Posterior vena cava (tissue), 2 donors: ENCODE results near the gene ETV6. TPM values are rescaled to one million over a fixed set of nuclear protein-coding genes. Genes with fewer than 3 reads are reported as not detected.

ENCODE experiments used
- DNase-seq: peaks from one replicate; pipeline ENCODE4 v3.0.0-alpha.2; 2020; ENCODE audit warnings: low spot score
- intact Hi-C, 2 donors: fragments of 100-400 bp; cut with DNase I; formaldehyde crosslinking; loops; one replicate each; pipeline versions ENCODE4 v1.14.1 to v1.14.2; 2022 to 2023
- total RNA-seq, 2 donors: library from RNA; stranded (reverse); fragmentation: NEBNext Ultra II Directional; extraction: Animal tissue kit (Norgen Biotek cat#: 25700); gene quantifications; one replicate each; pipeline ENCODE4 v1.2.1, GENCODE V29; 2021
- donor health status: DM: yes; HTN: yes; CAD: no.
- donor health status: DM: yes; HTN: yes; CAD: no.

ETV6 gene
- total RNA-seq, 2 donors from 2014 or later = 60.3 to 65.7 TPM

DNA sequence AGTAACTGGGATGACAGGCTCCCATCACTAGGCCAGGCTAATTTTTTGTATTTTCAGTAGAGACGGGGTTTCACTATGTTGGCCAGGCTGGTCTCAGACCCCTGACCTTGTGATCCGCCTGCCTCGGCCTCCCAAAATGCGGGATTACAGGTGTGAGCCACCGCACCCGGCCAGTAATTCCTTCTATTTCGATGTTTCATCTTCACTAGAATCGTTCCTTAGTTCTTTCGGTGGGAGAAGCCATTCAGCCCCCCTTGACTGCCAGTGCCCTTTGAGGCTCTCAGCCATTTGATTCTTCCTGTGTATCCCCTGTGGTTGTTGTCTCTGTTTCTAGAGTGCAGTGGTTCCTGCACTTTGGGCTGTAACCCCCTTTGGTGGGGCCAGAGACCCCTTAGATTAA, 174.1 kb downstream of the ETV6 start:
- intact Hi-C loops = no loop called here
- DNase-seq = no peak

DNA sequence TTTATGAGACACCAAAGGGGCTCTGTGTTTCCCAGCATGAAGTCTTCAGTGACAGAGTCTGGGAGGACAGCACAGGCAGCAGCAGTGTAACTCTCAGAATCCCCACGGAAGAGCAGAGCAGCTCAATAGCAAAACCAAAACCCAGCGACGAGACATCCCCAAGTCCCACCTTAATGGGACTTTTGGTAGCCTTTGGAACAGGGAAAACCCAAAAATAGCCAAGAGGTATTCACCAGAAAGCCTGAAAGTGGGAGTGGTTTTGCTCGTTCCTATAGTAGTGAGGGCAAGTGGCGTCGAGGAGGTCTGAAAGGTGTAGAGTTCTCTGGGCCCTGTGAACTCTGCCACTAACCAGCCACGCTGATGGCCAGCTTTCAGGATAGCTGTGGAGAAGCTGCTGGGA, 174.6 kb downstream of the ETV6 start:
- intact Hi-C loops = no loop called here

DNA sequence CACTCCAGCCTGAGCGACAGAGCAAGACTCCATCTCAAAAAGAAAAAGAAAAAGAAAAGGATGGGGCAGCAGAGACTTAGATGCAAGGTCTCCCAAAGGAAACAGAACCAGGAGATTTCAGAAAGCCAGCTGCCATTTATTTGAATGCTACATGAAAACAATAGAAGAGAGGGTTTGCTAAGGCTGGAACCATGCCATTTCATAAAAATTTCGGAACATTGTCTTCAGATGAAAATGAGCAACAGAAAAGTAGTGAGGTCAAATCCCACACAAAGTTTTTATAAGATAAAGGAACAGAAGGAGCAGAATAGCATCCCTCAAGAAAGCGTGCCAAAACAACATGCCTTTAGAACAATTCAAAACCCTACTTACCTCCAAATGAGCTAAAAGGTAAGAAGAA, 175.3 kb downstream of the ETV6 start:
- DNase-seq = no peak
- intact Hi-C loops = loop anchor here in 1 of 2 donors (5.0 kb wide), 1 partner anchor 58 kb away; no protein-coding TSS in a partner anchor

More for the DNA sequence above, 174.6 kb downstream of the ETV6 start:
- no peak for DNase-seq

DNA sequence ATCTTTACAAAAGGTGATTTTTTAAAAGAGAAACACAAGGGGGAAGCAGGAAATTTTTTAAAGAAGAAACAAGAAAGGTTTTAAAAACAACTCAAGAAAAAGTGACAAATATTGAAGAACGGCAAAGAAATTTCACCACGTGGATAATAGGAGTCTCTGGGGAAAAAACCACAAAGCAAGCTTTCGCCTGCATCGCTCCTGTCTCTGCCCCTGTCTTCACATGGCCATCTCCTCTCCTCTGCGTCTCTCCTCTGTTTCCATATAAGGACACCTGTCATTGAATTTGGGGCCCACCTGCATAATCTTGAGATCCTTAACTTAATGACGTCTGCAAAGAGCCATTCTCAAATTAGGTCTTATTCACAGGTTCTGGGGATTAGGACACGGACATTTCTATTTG, 175.8 kb downstream of the ETV6 start:
- DNase-seq = no peak
- intact Hi-C loops = loop anchor here in 1 of 2 donors (5.0 kb wide), 1 partner anchor 57 kb away; no protein-coding TSS in a partner anchor

DNA sequence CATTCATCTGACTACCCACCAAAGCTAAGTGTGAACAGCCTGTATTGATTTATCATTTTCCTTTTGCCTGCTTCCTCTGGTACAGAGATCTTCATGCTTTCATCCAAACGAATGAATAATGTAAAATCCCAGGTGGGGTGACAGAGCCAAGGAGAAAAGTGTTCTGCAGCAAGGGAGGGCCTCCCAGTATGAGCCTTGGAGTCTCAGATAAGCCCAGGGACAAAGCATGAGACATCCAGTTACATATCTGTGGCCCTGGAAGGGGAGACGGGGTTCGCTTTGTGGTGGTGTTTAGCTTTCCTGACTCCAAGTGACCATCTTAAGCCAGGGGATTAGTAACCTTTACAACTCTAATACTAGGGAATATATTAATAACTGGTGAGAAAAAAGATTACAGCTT, 177.1 kb downstream of the ETV6 start:
- DNase-seq = no peak
- intact Hi-C loops = loop anchor here in 1 of 2 donors (5.0 kb wide), 1 partner anchor 56 kb away; no protein-coding TSS in a partner anchor

DNA sequence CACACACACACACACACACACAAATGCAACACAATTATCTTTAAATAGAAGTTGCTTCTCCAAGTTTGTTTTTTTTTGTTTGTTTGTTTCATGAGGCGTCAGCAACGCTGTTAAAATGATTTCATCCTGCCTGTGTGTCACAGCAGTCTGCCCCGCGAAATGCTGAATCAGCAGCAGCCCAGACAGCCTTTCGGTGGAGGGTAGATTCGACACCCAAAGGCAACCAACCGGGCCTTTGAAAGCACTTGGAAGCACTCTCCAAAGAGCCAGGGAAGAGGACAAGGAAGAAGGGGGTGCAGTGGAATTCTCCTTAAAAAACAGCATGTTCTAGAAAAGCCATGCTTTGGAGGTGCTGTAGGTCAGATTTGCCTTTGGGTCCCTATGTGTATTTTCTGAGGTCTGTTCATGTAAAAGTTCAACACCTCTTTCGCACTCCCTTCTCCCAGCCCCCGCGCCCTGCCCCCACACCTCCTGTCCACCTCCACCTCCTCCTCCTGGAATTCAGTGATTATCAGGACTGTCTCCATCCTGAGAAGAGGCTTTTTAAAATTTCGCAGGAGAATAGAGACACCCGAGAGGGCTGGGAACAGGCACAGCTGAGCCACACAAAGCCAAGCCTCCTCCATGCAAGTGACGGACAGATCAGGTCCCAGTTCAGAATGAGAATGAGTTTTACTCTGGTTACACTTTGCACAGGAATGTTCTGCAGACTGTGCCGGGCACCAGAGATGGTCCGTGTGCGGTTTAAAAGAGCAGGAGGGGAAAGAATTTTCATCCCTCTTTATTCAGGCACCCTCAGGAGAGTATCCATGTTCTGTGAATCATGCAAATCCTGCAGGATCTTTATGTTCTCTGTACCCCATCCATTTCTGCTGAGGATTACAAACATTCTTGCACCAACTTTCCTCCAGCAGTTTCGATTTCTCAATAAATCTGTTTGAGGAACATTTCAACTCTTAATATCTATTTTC, 177.9 kb downstream of the ETV6 start:
- intact Hi-C loops = loop anchor here in 1 of 2 donors (5.0 kb wide), 1 partner anchor 55 kb away; no protein-coding TSS in a partner anchor
- no peak for DNase-seq

DNA sequence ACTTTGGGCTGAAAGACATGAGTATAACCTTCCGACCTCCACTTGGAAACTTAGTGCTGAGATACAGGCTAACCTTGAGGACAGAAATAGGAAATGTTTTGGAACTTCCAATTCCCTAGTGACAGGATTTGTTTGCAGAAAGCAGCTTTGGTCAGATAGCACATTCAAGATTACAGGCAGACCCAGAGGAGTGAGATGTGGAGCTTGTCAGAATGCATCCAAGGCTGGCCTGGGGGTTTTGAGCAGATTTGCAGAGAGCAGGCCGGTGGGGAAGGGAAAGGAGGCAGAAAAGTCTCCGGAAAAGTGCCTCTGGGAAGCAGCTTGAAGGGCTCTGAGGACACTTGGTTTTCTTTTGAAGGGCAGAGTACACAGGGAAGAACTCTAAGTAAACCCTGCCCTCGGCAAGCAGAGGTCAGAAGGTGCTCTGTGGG, 180.3 kb downstream of the ETV6 start:
- no peak for DNase-seq
- intact Hi-C loops = loop anchor here in 1 of 2 donors (5.0 kb wide), 1 partner anchor 53 kb away; no protein-coding TSS in a partner anchor

DNA sequence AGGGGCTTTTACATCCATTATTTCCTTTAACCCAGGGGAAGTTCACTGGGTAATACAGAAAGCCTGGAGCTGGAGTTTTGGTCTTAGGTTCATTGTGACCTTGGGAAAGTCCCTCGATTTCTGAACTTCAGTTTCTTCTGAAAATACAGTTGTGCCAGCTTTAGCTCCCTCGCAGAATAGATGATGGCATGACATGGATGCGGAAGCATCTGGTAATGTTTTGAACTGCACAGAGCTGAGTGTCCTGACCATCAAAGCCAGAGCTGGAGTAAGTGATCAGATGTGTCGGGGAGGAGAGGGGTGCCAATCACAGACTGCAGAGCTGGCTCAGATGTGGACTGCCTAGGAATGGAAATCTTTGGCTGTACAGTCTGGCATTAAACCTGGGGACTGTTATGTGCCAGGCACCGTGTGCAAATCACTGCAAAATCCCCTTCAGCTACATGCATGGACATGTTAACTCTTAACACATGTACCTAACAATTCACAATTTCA, 180.9 kb downstream of the ETV6 start:
- intact Hi-C loops = no loop called here
- no peak for DNase-seq

DNA sequence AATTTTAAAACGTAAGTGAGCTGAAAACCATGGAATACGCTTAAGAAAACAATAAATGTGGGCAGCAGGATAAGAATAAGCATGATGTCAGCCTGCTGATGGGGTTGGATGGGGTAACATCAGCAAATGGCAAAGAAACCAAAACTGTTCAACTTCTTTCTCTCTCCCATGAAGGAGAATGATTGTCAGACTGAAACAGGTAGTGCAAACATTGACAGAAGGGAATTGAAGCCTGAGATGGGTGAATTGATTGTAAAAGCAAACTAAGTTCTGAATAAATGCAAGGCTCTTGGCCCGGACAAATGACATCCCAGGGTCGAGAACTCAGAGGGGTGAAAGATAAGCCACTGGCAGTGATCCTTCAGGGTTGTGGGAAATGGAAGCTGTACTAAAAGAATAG, 182.6 kb downstream of the ETV6 start:
- intact Hi-C loops = loop anchor here in 1 of 2 donors (1.0 kb wide), 1 partner anchor 32 kb away; no protein-coding TSS in a partner anchor
- DNase-seq = no peak

DNA sequence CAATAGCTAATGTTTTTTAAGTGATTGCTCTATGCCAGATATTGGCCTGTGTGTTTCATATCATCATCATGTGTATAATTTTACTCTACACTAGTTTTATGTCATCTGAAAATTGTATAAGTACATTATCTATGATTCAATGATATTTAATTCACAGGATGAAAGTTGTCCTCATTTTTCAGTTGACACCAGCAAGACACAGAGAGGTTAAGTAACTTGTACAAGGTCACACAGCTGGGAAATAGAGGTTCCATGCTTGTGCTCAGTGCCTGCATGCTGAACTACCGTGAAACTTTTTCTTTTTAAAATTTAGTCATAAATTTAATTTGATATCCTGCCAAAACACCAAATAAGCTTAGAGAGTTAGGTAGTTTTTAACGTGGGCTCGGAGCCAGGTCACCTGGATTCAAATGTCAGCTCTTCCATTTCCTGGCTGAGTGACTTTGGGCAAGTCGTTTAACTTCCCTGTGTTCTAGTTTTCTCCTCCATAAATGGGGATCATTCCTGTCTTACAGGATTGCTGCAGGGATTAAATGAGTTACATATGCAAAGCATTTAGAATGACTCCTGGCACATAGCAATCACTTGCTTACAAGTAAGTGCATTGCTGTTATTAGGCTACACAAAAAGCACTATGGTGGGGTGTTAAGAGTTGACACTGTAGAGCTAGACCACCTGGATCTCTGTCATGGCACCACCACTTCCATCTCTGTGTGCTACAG, 183.9 kb downstream of the ETV6 start:
- intact Hi-C loops = no loop called here

DNA sequence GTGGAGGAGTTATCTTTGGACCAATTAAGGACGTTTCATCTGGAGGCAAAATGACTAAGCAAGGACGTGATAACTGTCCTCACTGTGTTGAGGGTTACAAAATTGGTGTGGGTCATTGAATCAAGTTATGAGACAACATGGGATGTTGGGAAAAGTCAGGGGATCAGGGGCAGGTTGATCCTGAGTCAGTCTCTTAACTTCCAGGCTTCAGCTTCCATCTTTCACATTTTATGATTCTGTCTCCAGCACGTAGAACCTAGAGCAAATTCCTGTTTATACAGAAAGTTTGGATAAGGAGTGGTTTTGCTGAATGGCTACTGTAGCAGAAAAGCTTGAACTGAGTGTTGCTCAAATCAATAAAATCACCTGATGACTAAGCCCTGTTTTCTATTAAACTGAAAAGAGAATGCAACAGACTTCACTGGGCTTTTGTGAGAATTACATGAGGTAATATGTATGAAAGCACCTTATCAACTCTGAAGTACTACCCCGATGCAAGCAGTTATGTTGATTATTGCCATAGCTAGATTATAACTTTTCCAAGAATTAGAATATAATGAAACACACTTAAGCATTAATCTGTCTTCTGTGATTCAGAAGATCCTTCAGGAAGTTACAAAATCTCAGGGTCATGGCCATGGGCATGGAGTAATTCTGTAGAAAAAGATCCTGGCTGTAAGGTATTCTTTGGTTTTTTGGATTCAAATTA, 184.8 kb downstream of the ETV6 start:
- no peak for DNase-seq
- intact Hi-C loops = no loop called here

More for the DNA sequence above, 183.9 kb downstream of the ETV6 start:
- no peak for DNase-seq

DNA sequence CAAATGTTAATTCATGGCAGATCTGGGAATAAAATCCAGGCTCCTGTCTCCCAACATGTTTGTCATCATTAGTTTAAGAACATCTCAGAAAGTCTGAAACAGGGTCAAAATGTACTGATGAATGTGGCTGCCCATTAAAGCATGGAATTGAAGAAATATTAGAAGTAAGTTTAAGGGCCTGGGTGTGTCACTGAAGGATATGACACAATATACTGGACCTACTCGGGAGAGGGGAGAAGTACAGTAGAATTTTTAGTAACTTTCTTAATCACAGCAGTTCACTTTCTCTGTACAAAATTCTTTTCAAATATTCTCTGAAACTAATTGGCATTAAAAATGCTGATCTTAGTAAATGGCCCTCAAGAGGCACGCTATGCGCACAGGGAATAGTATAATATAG, 185.5 kb downstream of the ETV6 start:
- no peak for DNase-seq
- intact Hi-C loops = no loop called here

DNA sequence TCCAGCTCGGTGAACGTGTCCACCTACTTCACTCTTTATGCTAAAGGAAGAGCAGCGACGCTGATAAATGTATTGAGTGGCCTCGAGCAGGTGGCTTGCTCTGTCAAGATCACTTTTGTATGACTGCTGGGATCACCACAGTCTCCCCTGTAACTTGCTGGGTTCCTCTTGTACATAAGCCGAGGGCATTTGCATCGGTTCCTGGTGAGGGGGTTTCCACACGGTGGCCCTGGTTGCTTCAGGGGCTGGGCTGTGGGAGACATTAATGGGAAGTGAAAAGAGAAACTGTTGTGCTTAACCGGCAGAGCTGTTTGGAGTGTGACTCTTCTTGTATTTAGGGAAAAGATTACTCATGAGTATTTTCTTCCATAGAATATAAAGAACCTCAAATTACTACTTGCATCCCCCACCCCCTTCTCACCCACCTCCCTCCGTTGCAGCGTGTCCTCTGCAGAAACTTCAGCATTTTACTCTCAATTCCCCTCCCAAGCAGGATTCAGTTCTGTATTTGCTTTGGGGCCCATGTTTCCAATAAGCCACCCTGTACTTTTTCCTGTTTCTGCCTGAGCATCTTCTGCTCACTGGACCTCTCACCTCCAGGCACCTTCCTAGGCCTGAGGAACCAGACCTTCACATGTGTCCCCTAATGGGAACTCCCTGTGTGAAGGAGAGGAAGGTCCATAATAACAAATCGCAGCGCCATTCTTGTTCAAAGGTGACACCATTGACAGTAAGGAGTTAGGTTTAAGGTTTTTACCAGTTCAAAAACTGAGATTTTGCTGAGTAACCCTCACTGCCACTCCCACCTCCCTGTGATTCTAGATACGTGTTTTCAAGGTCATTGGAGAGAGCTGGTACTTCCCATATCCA, 187.0 kb downstream of the ETV6 start:
- intact Hi-C loops = no loop called here
- DNase-seq = no peak

DNA sequence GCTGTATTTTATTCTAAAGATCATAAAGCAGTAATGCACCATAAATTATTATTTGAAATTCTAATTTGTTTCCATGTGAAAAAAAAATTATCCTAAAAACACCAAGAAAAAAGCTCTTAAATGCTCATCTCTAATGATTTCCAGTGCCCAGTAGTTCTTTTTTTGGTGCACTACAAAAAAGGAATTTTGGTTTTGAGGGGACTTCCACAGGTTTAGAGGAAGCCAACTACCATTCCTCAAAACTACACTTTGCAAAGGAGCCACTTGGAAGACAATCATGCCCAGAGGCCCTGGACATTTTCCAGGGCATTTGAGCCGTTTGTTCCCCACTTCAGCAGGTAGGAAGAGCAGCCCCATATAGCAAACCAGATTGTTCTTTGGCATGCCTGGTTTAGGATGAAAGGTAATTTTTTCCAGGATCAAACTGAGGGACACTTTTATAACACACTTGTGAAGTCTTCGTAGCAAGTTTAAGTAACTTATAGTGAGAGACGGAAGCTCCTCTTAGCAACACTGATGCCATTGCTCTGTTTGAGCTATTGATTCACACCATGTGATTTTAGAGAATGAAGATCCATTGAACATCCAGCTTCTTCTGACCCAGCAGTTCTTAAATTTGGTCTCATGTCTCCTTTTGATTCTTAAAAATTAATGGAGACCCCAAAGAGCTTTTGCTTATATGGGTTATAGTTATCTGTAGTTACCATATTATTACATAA, 187.9 kb downstream of the ETV6 start:
- intact Hi-C loops = no loop called here
- DNase-seq = no peak

DNA sequence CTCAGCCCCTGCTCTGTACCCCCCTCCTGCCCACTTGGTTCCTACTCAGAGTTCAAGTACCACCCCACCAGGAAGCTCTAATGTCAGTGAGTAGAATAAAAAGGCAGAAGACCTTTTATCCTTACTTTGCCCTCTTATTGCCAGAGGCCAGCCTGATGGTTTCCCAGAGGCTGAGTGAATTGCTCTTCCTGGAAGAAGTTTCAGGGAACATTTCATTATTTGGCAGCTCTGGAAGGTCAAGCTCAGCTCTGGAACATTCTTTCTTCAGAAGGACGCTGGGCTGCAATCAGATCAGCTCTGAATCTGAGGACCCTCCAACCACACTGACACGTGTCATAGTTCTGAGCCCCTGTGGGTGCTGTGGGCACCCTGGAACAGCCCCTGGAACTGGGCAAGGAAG, 188.9 kb downstream of the ETV6 start:
- no peak for DNase-seq
- intact Hi-C loops = no loop called here

DNA sequence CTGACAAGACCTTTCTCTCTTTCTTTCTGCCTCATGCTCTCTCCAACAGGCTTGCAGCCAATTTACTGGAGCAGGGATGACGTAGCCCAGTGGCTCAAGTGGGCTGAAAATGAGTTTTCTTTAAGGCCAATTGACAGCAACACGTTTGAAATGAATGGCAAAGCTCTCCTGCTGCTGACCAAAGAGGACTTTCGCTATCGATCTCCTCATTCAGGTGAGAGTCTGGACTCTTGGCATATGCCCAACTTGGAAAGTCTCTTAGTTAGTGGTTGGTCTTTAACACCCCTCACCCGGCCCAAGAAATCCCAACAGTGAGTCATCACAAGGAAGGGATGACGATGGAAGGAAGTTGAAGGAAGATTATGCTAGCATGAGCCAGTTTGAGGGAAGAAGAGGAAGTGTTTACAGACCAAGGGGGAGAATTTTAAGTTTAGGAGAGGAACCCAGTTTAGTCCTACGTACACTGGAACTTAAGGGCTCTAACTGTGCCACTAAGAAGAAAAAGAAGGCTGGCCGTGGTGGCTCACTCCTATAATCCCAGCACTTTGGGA, 189.7 kb downstream of the ETV6 start:
- no peak for DNase-seq
- intact Hi-C loops = no loop called here

DNA sequence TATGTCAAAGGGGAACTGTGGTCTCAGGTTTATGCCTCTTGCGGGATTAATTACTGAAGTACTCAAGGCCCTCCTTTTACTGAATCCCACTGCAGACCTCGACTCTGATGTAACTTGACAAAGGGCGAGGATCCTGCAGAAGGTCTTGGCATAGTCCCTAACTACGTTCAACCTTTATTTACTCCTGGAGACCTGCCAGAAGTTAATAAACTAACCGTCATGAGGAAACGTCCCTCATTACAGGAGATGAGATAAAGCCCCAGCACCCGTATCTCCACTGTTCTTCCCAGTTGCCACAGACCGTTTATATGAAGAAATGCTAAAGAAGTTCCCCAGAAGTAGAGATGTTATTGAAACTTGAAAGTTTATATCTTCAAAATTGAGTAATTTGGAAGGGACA, 190.9 kb downstream of the ETV6 start:
- intact Hi-C loops = no loop called here
- no peak for DNase-seq
